GM21717 (cell line): Measurements from ENCODE around the gene CUL7.
"Not testable (repeated sequence)": the region's sequence is repeated elsewhere in the genome, so short reads cannot be mapped to it uniquely, and the experiment has no call there.

Experiments used
- ATAC-seq: cut with Tn5 transposase; IDR thresholded peaks from one replicate; pipeline ENCODE4 v1.9.1; 2021; ENCODE audit warnings: mild to moderate bottlenecking, moderate library complexity; ENCODE audit not compliant: unreplicated experiment

Gene CUL7

GRCh38 chr6:43019152-43019551 lies 34.5 kb downstream of the CUL7 start:
- no peak for ATAC-seq

- no peak for ATAC-seq
Observed at GRCh38 chr6:43016943-43017334, 36.7 kb downstream of the CUL7 start.

GRCh38 chr6:43016176-43016942 lies 37.3 kb downstream of the CUL7 start:
- ATAC-seq: no peak

DNA sequence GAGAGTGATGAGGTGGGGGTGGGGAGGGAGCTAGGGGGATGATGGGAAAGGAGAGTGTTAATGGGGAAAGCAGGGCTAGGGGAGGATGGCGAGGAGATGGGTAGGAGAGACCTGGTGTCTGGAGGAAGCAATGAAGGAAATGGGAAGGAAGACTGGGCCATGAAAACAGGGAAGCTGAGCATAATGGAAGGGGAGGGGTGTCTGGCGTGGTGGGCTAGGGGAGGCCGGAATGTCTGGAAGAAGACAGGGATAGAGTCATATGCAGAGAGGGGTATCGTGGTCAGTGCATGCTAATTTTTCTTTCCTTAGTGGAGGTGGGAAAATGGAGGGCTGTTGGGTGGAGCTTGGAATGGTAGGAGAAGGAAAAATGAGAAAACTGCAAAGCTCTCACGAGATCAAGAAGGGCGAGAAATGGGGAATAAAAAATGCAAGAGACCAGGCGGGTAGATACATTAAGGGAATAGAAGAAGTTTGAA lies 39.2 kb downstream of the CUL7 start:
- ATAC-seq: no peak

GRCh38 chr6:43013843-43014433 lies 39.7 kb downstream of the CUL7 start, which contains the start of the genes KLHDC3 and MEA1:
Gene KLHDC3 (plus strand): TSS chr6:43014249. CDS start chr6:43017193, 2,944 bp downstream.
Gene MEA1 (minus strand): TSS chr6:43013946. CDS start chr6:43013813, 133 bp downstream.
- ATAC-seq: peak; percentile 82

GRCh38 chr6:43013097-43013842 lies 40.4 kb downstream of the CUL7 start:
- ATAC-seq: peak; percentile 4

DNA sequence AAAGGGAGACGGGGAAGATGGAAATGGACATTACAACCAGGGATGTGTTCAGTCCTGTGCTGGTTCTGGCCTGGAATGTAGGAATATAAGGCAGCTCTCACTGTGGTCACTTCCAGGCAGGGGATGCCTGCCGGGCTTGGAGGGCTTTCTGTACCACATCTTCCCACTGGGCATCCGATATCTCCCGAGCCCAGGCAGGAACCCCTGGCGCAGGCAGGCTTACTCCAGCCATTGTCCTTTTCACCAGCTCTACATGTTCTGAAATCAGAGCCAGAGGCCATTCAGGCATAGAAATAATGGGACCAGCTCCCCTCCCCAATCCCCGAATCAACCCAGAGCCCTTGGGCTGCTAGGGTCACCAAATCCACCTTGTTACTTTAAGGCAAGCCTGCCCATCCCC lies 41.3 kb downstream of the CUL7 start:
- no peak for ATAC-seq

GRCh38 chr6:43011207-43011606 lies 42.4 kb downstream of the CUL7 start:
- ATAC-seq: no peak

DNA sequence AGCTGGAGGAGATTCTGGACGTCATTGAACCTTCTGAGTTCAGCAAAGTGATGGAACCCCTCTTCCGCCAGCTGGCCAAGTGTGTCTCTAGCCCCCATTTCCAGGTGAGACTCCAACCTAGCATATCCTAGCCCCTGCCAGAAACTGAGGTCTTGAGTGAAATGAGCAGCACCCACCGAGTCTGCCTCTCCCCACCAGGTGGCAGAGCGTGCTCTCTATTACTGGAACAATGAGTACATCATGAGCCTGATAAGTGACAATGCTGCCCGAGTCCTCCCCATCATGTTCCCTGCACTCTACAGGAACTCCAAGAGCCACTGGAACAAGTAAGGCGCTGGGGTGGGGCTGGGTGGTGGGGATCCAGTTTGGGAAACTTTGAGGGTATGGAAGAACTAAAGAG lies 44.5 kb downstream of the CUL7 start:
- no peak for ATAC-seq

- ATAC-seq: no peak
Observed at GRCh38 chr6:43007126-43007525, 46.5 kb downstream of the CUL7 start.

GRCh38 chr6:43006251-43006650 lies 47.4 kb downstream of the CUL7 start:
- ATAC-seq: no peak

DNA sequence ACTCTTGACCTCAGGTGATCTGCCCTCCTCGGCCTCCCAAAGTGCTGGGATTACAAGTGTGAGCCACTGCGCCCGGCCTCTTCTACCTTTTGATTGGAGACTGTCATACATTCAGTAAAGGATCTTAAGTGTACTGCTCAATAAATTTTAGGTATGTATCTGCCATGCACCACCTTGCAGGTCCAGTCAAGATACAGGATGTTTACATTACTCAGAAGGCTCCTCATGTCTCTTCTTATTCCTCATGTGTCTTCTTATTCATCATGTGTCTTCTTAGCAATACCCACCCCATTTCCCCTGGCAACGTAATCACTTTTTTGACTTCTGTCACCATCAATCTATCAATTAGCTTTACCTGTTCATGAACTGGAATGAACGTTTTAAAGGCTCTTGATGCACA lies 47.8 kb downstream of the CUL7 start:
- ATAC-seq: no peak

DNA sequence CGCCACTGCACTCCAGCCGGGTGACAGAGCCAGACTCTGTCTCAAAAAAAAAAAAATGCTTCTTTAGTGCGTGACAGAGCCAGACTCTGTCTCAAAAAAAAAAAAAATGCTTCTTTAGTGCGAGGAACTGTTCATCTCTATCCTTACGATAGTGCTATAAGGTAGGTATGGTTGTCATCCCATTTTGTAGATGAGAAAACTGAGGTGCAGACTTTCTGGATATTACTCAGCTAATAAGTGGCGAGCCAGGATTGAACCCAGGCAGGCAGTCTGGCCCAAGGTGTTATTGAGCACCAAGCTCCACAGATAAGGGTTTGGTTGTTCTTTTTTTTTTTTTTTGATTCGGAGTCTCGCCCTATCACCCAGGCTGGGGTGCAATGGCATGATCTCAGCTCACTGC lies 51.8 kb downstream of the CUL7 start:
- no peak for ATAC-seq

DNA sequence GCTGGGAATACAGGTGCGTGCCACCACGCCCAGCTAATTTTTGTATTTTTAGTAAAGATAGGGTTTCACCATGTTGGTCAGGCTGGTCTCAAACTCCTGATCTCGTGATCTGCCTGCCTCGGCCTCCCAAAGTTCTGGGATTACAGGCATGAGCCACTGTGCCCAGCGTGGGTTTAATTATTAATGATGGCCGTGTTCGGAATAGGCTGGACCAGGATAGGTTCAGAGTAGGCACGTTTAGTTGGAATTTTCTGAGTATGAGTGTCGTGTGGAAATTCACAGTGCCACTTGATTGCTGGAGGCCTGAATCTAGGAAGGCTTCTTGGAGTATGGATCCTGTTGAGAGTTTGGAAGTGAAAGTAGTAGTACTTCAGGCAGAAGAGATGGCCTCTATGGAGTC lies 55.4 kb downstream of the CUL7 start:
- ATAC-seq: not testable (repeated sequence)

- no peak for ATAC-seq
Observed at GRCh38 chr6:42996513-42996912, 57.1 kb downstream of the CUL7 start.

GRCh38 chr6:42993445-42993844 lies 60.2 kb downstream of the CUL7 start:
- no peak for ATAC-seq

DNA sequence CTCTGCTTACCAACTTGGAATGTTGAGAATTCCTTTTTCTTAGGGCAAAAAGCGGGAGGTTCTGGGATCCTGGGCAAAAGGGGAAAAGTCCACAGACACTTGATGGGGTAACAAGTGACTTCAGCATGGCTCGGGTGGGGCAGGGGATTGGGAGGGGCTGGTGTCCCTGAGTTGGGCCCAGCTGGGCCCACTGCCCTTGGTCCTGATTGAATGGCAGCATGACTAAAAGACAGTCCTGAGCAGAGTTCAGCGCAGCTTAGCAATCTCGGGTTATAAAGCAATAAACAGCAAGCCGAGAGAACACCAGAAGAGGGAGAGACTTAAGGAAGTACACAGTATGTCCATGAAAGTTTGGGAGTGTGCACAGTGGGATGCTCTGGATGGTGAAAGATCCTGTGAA lies 63.7 kb downstream of the CUL7 start:
- ATAC-seq: no peak

GRCh38 chr6:42988486-42989020 lies 65.1 kb downstream of the CUL7 start:
- ATAC-seq: no peak
